DOHH2 (cell line): ENCODE data around the gene SESN1.

Experiments used
- H3F3A ChIP-seq: fragments of 200-600 bp; sonication (generic), shearing (Covaris generic); 2 replicates; pipeline ENCODE4 v1.6.0; 2016; ENCODE audit warnings: antibody characterized with exemption, mild to moderate bottlenecking; ENCODE audit not compliant: control insufficient read depth, insufficient read depth
- H3K27ac ChIP-seq: fragments of 200-600 bp; sonication (generic); 2 replicates; pipeline ENCODE4 v1.5.1; 2014; ENCODE audit warnings: low read depth, mild to moderate bottlenecking, low read length, moderate library complexity
- H3K27me3 ChIP-seq: fragments of 200-600 bp; sonication (generic); 2 replicates; pipeline ENCODE4 v1.6.1; 2014; ENCODE audit warnings: mild to moderate bottlenecking, low read length, mixed read lengths; ENCODE audit not compliant: control insufficient read depth
- H3K36me3 ChIP-seq: fragments of 200-600 bp; sonication (generic); 2 replicates; pipeline ENCODE4 v1.6.1; 2014; ENCODE audit warnings: mild to moderate bottlenecking, low read length, moderate library complexity, mixed read lengths; ENCODE audit not compliant: control insufficient read depth
- H3K4me1 ChIP-seq: fragments of 200-600 bp; sonication (generic); 2 replicates; pipeline ENCODE4 v1.6.1; 2014; ENCODE audit warnings: mild to moderate bottlenecking, low read length, mixed read lengths; ENCODE audit not compliant: control insufficient read depth
- H3K4me2 ChIP-seq: fragments of 200-600 bp; sonication (generic); 2 replicates; pipeline ENCODE4 v1.6.0; 2014; ENCODE audit warnings: mild to moderate bottlenecking, low read length, moderate library complexity
- H3K4me3 ChIP-seq: fragments of 200-600 bp; sonication (generic); 2 replicates; pipeline ENCODE4 v1.5.1; 2014; ENCODE audit warnings: mild to moderate bottlenecking, low read length, mixed read lengths
- H3K79me2 ChIP-seq: fragments of 200-600 bp; sonication (generic); 2 replicates; pipeline ENCODE4 v1.6.1; 2014; ENCODE audit warnings: mild to moderate bottlenecking, low read length, mixed read lengths; ENCODE audit not compliant: control insufficient read depth
- H3K9me2 ChIP-seq: fragments of 200-600 bp; sonication (generic); replicated peaks from 2 replicates; pipeline ENCODE4 v1.6.1; 2014; ENCODE audit warnings: mild to moderate bottlenecking, low read length, mixed read lengths; ENCODE audit not compliant: control insufficient read depth
- H3K9me3 ChIP-seq: fragments of 200-600 bp; sonication (generic); 2 replicates; pipeline ENCODE4 v1.6.1; 2014; ENCODE audit warnings: antibody characterized with exemption, low read length, mixed read lengths; ENCODE audit not compliant: control insufficient read depth, insufficient read depth
- H4K20me1 ChIP-seq: fragments of 200-600 bp; sonication (generic); 2 replicates; pipeline ENCODE4 v1.6.0; 2014; ENCODE audit warnings: low read depth, mild to moderate bottlenecking, antibody characterized with exemption, low read length, moderate library complexity; ENCODE audit not compliant: control insufficient read depth, insufficient read depth
- CTCF ChIP-seq: fragments of 200-600 bp; sonication (generic); IDR thresholded peaks from one replicate; pipeline ENCODE4 v1.5.1; 2014; ENCODE audit warnings: antibody characterized with exemption, mild to moderate bottlenecking, low read depth, low read length; ENCODE audit not compliant: poor library complexity, severe bottlenecking
- EZH2phosphoT487 ChIP-seq: fragments of 200-600 bp; sonication (generic); IDR thresholded peaks from 2 replicates; pipeline ENCODE4 v1.6.1; 2017; ENCODE audit warnings: borderline replicate concordance, mild to moderate bottlenecking, antibody characterized with exemption, low read length, moderate library complexity, mixed read lengths

SESN1 gene

DNA sequence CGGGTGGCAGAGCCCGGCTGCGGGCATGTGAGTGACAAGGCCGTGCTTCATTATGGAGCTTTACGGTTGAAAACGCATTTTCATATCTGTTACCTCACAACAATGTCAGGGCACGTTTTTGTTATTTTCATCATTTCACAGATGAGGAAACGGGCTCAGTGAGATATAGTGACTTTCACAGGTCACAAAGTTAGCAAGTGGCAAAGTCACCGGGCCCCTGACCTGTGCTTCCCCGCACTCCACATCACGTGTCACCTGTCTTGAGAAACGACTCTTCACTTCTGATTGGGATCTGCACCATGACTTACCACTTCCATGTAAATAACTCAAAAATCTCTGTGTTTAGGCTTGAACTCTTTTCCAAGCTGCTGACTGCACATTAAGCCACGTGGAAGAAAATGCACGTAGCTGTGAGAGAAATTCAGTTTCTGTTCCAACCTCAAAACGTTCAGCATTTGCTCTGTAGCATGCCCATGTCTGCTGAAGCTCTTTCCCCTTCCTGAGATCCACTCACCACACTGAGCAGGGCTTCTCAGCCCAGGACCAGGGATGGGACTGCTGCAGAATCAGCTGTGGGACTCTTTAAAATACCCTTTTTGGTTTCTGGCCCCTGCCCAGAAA is 139.2 kb downstream of the SESN1 start:
- Histone ChIP-seq H3K4me2 (no peak overlapping the region), H3K27ac (no peak overlapping the region), H3K36me3 (no peaks in the 10 kb centered on the region), H3K79me2 (no peaks in the 10 kb centered on the region), H3K27me3 (no peaks in the 10 kb centered on the region), H3F3A (no peaks in the 10 kb centered on the region), H4K20me1 (no peaks in the 10 kb centered on the region), H3K4me3 (no peak overlapping the region), H3K9me2 (no peaks in the 10 kb centered on the region), H3K4me1 (peaks cover 4% of the 10 kb centered on the region; the same call in 1 of the 2 replicates), H3K9me3 (no peaks in the 10 kb centered on the region)
- TF ChIP-seq CTCF = no peak
- no peak for TF ChIP-seq EZH2phosphoT487

GRCh38 chr6:108953681-108954080 is 141.0 kb downstream of the SESN1 start:
- Histone ChIP-seq H3K27me3 (no peaks in the 10 kb centered on the region), H3K9me3 (no peaks in the 10 kb centered on the region), H3K4me1 (no peaks in the 10 kb centered on the region), H3K4me3 (no peak overlapping the region), H4K20me1 (no peaks in the 10 kb centered on the region), H3K4me2 (no peak overlapping the region), H3K36me3 (no peaks in the 10 kb centered on the region), H3K79me2 (no peaks in the 10 kb centered on the region), H3K9me2 (no peaks in the 10 kb centered on the region), H3K27ac (no peak overlapping the region), H3F3A (no peaks in the 10 kb centered on the region)
- TF ChIP-seq CTCF (no peak), EZH2phosphoT487 (no peak)

DNA sequence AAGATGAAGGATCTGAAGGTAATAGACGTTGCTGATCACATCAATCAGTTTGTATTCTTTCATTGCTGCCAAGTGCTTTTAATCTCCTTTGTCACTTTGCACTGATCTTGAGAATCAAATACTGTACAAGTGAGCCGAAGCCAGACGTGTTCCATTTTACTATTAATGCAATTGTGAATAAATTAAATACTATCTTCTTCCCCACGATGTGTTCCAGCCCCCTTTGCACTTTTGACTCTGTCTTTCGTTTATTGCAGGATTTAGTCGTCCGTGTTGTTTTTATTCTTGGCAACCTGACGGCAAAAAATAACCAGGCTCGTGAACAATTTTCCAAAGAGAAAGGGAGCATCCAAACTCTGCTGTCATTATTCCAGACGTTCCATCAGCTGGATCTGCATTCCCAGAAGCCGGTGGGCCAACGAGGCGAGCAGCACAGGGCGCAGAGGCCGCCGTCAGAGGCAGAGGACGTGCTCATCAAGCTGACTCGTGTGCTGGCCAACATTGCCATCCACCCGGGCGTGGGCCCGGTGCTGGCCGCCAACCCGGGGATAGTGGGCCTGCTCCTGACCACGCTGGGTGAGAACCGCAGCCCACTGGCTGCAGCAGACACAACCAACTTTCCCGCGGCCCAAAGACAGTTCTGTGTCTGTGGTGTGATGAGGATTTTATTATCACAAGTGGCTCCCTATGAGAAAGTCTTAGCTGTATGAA is 141.7 kb downstream of the SESN1 start:
- H3K36me3 ChIP-seq = no peaks in the 10 kb centered on the region
- H4K20me1 ChIP-seq = no peaks in the 10 kb centered on the region
- H3K27ac ChIP-seq = no peak overlapping the region
- no peaks in the 10 kb centered on the region for H3K27me3 ChIP-seq
- no peak overlapping the region for H3K4me2 ChIP-seq
- no peaks in the 10 kb centered on the region for H3K79me2 ChIP-seq
- no peak overlapping the region for H3K4me3 ChIP-seq
- H3K9me3 ChIP-seq = no peaks in the 10 kb centered on the region
- TF ChIP-seq CTCF (no peak), EZH2phosphoT487 (no peak)
- no peaks in the 10 kb centered on the region for H3F3A ChIP-seq
- no peaks in the 10 kb centered on the region for H3K4me1 ChIP-seq
- no peaks in the 10 kb centered on the region for H3K9me2 ChIP-seq
